Peyer's patch (tissue), 4 donors: ENCODE data around the gene LDLRAD3. TPM values are rescaled to one million over a fixed set of nuclear protein-coding genes. Genes with fewer than 3 reads are reported as not detected.

Experiments used
- DNase-seq, 3 donors: peaks; one replicate each; pipeline ENCODE4 v3.0.0-alpha.2; 2017 to 2019
- H3K27ac ChIP-seq, 4 donors: fragments of 200-600 bp; sonication (generic); one replicate each; pipeline ENCODE4 v1.5.1; 2016 to 2019
- H3K27me3 ChIP-seq, 2 donors: fragments of 200-600 bp; sonication (generic); one replicate each; pipeline ENCODE4 v1.5.1; 2019
- H3K36me3 ChIP-seq, 3 donors: fragments of 200-600 bp; sonication (generic); one replicate each; pipeline ENCODE4 v1.5.1; 2016 to 2019
- H3K4me1 ChIP-seq, 4 donors: fragments of 200-600 bp; sonication (generic); one replicate each; pipeline ENCODE4 v1.5.1; 2016 to 2019
- H3K4me3 ChIP-seq, 4 donors: fragments of 200-600 bp; sonication (generic); 1 replicate in 3 of 4; 2 replicates in 1 of 4; pipeline ENCODE4 v1.5.1; 2016 to 2019; ENCODE audit warnings: mild to moderate bottlenecking in 1 of 4
- H3K9me3 ChIP-seq, 4 donors: fragments of 200-600 bp; sonication (generic); one replicate each; pipeline ENCODE4 v1.5.1; 2016 to 2019; ENCODE audit warnings: mild to moderate bottlenecking in 1 of 4
- POLR2A ChIP-seq, 2 donors: fragments of 450-650 bp; IDR thresholded peaks; one replicate each; pipeline ENCODE4 v1.5.1; 2017; ENCODE audit warnings: antibody characterized with exemption in 2 of 2, mild to moderate bottlenecking in 2 of 2, moderate library complexity in 2 of 2
- total RNA-seq, 4 donors: library from RNA; depleted of rRNA; stranded (reverse); fragments of >200 nt; gene quantifications; one replicate each; pipeline ENCODE4 v1.1.0, GENCODE V29; 2016
- TF ChIP-seq, protein P1 (sequence below), 6 experiments: fragments of 450-650 bp in 4 of 6; fragments of 200-600 bp in 2 of 6; sonication (generic) in 1 of 6; IDR thresholded peaks; one replicate each; pipeline ENCODE4 v1.5.1; 2017 to 2019; ENCODE audit warnings: antibody characterized with exemption in 6 of 6, mild to moderate bottlenecking in 3 of 6, moderate library complexity in 1 of 6

The LDLRAD3 gene
- total RNA-seq, 4 donors from 2014 or later = 1.2 to 14.0 (median 4.8) TPM

- no peaks in the 10 kb centered on the region for H3K27me3 ChIP-seq
- no peaks in the 10 kb centered on the region for H3K9me3 ChIP-seq
- no peaks in the 10 kb centered on the region for H3K36me3 ChIP-seq
- DNase-seq = no peak
- no peak for TF ChIP-seq POLR2A (IDR thresholded peaks at IDR 0.05)
- TF ChIP-seq, protein P1, sequence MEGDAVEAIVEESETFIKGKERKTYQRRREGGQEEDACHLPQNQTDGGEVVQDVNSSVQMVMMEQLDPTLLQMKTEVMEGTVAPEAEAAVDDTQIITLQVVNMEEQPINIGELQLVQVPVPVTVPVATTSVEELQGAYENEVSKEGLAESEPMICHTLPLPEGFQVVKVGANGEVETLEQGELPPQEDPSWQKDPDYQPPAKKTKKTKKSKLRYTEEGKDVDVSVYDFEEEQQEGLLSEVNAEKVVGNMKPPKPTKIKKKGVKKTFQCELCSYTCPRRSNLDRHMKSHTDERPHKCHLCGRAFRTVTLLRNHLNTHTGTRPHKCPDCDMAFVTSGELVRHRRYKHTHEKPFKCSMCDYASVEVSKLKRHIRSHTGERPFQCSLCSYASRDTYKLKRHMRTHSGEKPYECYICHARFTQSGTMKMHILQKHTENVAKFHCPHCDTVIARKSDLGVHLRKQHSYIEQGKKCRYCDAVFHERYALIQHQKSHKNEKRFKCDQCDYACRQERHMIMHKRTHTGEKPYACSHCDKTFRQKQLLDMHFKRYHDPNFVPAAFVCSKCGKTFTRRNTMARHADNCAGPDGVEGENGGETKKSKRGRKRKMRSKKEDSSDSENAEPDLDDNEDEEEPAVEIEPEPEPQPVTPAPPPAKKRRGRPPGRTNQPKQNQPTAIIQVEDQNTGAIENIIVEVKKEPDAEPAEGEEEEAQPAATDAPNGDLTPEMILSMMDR (IDR thresholded peaks at IDR 0.05) = no peak
- H3K4me1 ChIP-seq = no peaks in the 10 kb centered on the region
- no peak overlapping the region for H3K4me3 ChIP-seq
- no peak overlapping the region for H3K27ac ChIP-seq
Observed at GRCh38 chr11:36228689-36229088, 284.8 kb downstream of the LDLRAD3 start.

DNA sequence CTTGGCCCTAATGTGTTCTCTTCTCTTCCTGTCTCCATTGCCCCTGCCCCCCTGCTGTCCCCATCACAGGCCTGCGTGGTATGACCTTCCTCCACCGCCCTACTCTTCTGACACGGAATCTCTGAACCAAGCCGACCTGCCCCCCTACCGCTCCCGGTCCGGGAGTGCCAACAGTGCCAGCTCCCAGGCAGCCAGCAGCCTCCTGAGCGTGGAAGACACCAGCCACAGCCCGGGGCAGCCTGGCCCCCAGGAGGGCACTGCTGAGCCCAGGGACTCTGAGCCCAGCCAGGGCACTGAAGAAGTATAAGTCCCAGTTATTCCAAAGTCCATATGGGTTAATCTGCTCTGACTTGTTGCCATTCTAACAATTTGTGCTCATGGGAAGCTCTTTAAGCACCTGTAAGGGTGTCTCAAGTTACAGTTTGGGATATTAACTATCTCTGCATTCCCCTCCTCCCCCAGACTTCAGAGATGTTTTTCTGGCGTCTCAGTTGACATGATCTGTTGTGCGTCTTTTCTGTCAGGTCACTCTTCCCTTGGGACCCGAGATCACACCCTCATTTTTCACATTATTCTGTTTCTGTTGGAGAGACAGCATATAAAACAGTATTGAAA is 285.3 kb downstream of the LDLRAD3 start:
- DNase-seq = no peak
- Histone ChIP-seq H3K27me3 (no peaks in the 10 kb centered on the region), H3K4me3 (no peak overlapping the region), H3K4me1 (no peaks in the 10 kb centered on the region), H3K9me3 (no peaks in the 10 kb centered on the region), H3K36me3 (no peaks in the 10 kb centered on the region), H3K27ac (no peak overlapping the region)
- TF ChIP-seq, protein P1 (IDR thresholded peaks at IDR 0.05) = no peak
- no peak for TF ChIP-seq POLR2A (IDR thresholded peaks at IDR 0.05)

DNA sequence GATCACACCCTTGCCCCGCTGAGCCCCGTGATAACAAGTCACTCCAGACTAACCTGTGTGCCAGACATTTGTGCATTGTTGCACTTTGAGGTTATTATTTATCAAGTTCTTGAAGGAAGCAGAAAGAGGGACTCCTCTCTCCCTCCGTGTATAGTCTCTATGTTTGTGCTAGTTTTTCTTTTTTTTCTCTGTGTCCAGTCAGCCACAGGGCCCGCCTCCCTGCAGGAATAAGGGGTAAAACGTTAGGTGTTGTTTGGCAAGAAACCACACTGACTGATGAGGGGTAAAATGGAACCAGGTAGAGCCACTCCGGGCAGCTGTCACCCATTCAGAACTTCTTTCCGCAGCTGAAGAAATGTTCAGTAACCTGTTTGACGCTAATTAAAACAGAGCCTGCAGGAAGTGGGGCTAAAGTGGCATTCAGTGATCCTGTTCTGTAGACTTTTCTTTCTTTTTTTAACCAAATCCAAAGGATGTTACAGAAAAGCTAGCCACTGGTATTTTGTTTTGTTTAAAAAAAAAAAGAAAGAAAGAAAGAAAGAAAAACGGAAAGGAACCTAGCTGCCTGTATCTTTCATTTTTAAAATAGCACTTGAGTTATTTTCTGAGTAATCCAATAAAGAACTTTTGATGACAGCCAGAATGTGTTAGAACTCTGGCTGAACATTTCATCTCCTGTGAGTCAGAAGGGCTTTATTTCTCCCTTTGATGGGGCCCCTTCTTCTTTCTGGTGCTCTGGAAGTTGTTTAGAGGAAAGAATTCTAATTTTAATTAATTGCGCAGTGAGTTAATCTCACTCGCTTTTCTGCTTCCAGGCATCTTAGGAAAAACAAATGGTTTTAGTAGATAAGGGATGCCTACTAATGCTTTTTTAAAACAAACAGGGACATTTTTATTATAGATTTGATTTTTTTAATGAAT is 287.2 kb downstream of the LDLRAD3 start:
- no peak overlapping the region for H3K27ac ChIP-seq
- H3K36me3 ChIP-seq = no peaks in the 10 kb centered on the region
- no peaks in the 10 kb centered on the region for H3K4me1 ChIP-seq
- no peak for DNase-seq
- no peak overlapping the region for H3K4me3 ChIP-seq
- H3K27me3 ChIP-seq = no peaks in the 10 kb centered on the region
- no peak for TF ChIP-seq POLR2A (IDR thresholded peaks at IDR 0.05)
- TF ChIP-seq, protein P1 (IDR thresholded peaks at IDR 0.05) = no peak
- no peaks in the 10 kb centered on the region for H3K9me3 ChIP-seq

GRCh38 chr11:36233204-36233603 is 289.3 kb downstream of the LDLRAD3 start:
- no peak for TF ChIP-seq POLR2A (IDR thresholded peaks at IDR 0.05)
- TF ChIP-seq, protein P1 (IDR thresholded peaks at IDR 0.05) = no peak
- DNase-seq = no peak
- H3K36me3 ChIP-seq = no peaks in the 10 kb centered on the region
- H3K27me3 ChIP-seq = no peaks in the 10 kb centered on the region
- H3K27ac ChIP-seq = no peak overlapping the region
- H3K4me1 ChIP-seq = no peaks in the 10 kb centered on the region
- no peak overlapping the region for H3K4me3 ChIP-seq
- no peaks in the 10 kb centered on the region for H3K9me3 ChIP-seq

- Histone ChIP-seq H3K27ac (no peak overlapping the region), H3K4me3 (no peak overlapping the region), H3K27me3 (no peaks in the 10 kb centered on the region), H3K36me3 (no peaks in the 10 kb centered on the region), H3K4me1 (no peaks in the 10 kb centered on the region), H3K9me3 (no peaks in the 10 kb centered on the region)
- DNase-seq = no peak
- TF ChIP-seq POLR2A (IDR thresholded peaks at IDR 0.05) = no peak
- TF ChIP-seq, protein P1 (IDR thresholded peaks at IDR 0.05) = no peak
Observed at GRCh38 chr11:36234825-36235224, 291.0 kb downstream of the LDLRAD3 start.
